GM12864 (cell line): ENCODE results near the gene SOCS2.

Source experiments
- DNase-seq: peaks from one replicate; pipeline ENCODE4 v3.0.0-alpha.2; 2011; ENCODE audit warnings: low read depth
- H3K4me3 ChIP-seq: 2 replicates; pipeline ENCODE4 v1.5.1; 2011; ENCODE audit warnings: mild to moderate bottlenecking, low read depth, low read length, control low read depth
- TF ChIP-seq, protein P1 (sequence below): IDR thresholded peaks from 2 replicates; pipeline ENCODE4 v1.5.1; 2011; ENCODE audit warnings: low read depth, mild to moderate bottlenecking, moderate library complexity, low read length, control low read depth, inconsistent platforms; ENCODE audit errors: missing control alignments

The SOCS2 gene

DNA sequence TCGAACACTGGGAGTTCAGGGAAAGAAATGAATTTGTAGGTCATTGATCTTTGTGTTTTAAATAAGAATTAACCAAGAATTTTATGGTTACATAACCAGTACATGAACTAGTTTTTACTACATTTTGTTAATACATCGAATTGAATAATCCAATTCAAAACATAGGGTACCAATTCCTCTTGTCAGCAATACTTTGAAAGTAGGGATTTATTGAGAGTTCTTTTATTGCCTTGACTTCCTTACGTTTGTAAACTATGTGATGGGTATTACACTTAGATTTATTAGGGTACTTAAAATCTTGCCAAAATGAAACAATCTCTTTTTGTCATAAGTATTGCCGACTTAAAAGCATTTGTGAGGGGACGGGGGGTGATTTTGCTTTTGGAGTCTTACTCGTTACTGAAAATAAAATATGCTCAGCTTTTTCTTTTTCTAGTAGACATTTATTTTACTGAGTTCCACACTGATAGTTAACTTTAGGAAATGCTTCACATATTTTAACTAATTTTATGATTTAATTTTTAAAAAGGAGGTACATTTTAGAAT, 22.4 kb downstream of the SOCS2 start:
- no peak overlapping the region for H3K4me3 ChIP-seq
- no peak for DNase-seq
- TF ChIP-seq, protein P1, sequence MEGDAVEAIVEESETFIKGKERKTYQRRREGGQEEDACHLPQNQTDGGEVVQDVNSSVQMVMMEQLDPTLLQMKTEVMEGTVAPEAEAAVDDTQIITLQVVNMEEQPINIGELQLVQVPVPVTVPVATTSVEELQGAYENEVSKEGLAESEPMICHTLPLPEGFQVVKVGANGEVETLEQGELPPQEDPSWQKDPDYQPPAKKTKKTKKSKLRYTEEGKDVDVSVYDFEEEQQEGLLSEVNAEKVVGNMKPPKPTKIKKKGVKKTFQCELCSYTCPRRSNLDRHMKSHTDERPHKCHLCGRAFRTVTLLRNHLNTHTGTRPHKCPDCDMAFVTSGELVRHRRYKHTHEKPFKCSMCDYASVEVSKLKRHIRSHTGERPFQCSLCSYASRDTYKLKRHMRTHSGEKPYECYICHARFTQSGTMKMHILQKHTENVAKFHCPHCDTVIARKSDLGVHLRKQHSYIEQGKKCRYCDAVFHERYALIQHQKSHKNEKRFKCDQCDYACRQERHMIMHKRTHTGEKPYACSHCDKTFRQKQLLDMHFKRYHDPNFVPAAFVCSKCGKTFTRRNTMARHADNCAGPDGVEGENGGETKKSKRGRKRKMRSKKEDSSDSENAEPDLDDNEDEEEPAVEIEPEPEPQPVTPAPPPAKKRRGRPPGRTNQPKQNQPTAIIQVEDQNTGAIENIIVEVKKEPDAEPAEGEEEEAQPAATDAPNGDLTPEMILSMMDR, result no peak

DNA sequence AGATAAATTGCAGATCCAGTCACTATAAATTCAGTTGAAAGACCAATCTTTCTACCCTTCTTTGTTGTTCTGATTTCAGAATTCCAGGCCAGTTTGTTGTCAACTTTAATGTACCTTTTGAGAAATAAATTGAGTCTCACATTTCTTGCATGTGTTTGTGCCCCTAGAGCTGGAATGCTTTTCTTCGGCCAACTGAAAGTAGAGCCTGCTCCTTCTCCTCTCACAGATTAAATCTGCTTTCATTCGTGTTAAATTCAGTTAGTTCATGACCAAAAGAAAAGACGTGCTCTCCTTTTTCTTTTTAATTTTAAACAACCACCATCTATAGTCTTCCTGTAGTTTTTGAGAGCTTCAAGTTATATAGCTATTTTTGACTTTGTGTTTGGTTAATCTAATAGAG, 22.9 kb downstream of the SOCS2 start:
- H3K4me3 ChIP-seq, result no peak overlapping the region
- DNase-seq, result no peak
- TF ChIP-seq, protein P1, result no peak

DNA sequence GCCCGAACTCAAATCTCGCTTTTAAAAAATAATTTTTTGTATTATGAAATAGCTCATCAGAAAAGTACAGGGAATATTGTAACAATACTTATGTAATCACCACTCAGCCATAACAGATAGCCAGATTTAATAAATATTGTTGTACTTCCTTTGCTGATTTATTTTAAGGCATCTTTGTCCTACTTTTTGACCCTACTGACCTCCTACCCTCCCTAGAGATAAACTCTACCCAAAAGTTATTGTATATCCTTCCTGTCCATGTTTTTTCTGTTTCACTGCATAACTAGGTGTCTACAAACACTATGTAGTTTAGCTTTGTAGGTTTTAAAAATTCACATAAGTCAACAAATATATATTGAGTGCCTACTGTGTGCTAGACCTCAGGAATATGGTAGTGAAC, 25.1 kb downstream of the SOCS2 start:
- no peak for DNase-seq
- H3K4me3 ChIP-seq, result no peak overlapping the region
- TF ChIP-seq, protein P1, result no peak

DNA sequence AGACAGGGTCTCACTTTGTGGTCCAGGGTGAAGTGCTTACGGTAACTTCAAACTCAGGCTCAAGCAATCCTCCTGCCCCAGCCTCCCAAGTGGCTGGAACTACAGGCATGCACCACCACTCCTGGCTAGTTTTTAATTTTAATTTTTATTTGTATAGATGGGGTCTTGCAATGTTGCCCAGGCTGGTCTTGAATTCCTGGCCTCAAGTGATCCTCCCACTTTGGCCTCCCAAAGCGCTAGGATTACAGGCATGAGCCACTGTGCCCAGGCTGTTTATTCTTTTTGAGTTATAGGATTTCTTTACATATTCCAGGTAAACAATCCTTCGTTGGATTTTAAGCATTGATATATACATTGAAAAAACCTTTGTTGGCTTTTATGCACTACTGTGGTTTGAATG, 26.7 kb downstream of the SOCS2 start:
- TF ChIP-seq, protein P1, result no peak
- no peak for DNase-seq
- H3K4me3 ChIP-seq, result no peak overlapping the region

DNA sequence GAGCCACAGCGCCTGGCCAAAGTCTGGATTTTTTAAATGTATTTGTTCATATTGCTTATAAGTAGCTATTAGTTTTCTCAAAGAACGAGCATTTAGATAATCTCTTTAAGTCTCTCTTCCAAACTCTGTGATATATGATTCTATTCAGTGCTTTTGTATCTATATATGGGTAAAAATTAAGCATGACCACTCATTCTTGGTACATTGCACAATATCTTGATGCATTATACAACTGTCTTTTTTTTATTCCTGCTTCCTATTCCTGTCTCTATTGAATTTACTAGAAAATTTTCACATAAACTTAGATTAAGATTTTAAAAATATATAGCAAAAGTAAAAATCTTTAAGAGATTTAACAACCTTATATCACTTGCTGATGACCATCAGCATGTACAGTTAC, 29.1 kb downstream of the SOCS2 start:
- DNase-seq, result no peak
- no peak overlapping the region for H3K4me3 ChIP-seq
- TF ChIP-seq, protein P1, result no peak

DNA sequence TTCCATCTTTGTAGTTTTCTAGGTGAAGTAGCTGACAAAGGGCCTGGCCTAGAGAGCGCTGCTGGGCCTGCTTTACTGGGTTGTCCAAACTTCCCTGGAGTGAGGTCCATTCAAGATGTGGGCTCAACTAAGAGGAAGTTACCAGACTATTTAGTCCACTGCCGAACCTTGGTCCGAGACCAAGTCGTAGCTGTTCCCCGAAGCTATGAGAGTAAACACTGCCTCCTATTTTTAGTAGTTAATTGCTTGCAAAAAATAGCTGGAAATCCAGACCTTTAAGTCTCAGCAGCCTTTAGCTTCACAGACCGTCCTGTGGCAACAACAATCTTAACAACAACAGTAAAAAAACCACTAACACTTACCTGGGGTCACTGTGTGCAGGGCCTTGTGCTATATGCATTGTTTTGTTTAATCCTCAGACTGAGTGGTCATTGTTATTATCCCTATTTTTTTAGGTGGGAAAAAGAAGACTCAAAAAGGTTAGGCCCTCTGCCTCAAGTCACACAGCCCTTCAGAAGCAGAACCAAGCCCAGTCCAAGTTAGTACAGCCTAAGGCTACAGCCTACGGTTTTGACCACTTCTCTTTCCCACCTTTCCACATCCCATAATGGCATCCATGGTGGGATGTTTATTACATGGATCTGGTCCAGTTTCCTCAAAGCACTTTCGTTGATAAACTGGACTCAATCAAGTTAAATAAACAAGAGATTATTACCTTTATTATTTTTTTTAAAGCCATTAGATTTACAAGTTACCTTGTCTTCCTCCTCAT, 30.6 kb downstream of the SOCS2 start:
- TF ChIP-seq, protein P1, result no peak
- H3K4me3 ChIP-seq, result no peak overlapping the region
- DNase-seq, result no peak

DNA sequence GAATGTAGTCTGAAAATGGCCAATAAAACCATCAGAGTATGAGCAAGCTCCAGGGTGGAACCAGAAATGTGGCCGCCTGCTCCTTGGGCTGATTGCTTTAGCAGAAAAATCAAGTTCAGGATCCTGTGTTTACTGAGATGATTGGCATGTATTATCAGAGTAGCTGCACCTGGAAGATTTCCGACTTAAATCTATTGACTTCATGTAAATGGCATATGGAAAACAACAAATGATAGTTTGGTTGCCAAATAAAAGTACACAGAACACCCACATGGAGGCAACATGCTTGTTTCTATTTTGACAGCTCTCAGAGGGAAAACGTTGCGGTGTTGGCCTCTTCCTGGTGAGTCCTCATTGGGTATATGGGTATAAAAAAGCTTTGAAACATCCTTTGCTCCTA, 31.3 kb downstream of the SOCS2 start:
- H3K4me3 ChIP-seq, result no peak overlapping the region
- no peak for DNase-seq
- TF ChIP-seq, protein P1, result no peak
